Activated CD8-positive, alpha-beta T cell treated with anti-CD3 and anti-CD28 coated beads, Interleukin-2, amount 10 ng/mL, durations not matched to agents 7 days and 5 days (primary cell): Measurements from ENCODE around the gene DDHD1. TPM values are rescaled to one million over a fixed set of nuclear protein-coding genes. Genes with fewer than 3 reads are reported as not detected.
A peak's percentile ranks its signal among the peaks of the same experiment; 100 is the strongest.
"Not testable (repeated sequence)": the region's sequence is repeated elsewhere in the genome, so short reads cannot be mapped to it uniquely, and the experiment has no call there.

Experiments
- ATAC-seq: fragments of 150-1000 bp; cut with Tn5 transposase; one replicate; pipeline ENCODE4 v1.10.0; 2021; ENCODE audit warnings: moderate library complexity
- CTCF ChIA-PET: fragments of 350-600 bp; sonication (Branson Sonifier 250); formaldehyde crosslinking; loops from one replicate; lab custom pipeline; 2021; ENCODE audit warnings: antibody characterized with exemption; lab: Charles Lee
- POLR2A ChIA-PET: fragments of 350-600 bp; sonication (Branson Sonifier 250); formaldehyde crosslinking; loops from one replicate; lab custom pipeline; 2021; ENCODE audit warnings: antibody characterized with exemption; lab: Charles Lee
- DNase-seq: peaks from one replicate; pipeline ENCODE4 v3.0.0-alpha.2; 2020
- H3K27ac Mint-ChIP-seq: one replicate; pipeline ENCODE4 v1.8.0; 2021; ENCODE audit warnings: mild to moderate bottlenecking, mixed read lengths
- H3K27me3 Mint-ChIP-seq: one replicate; pipeline ENCODE4 v1.8.0; 2021; ENCODE audit warnings: low read depth, mixed read lengths
- H3K36me3 Mint-ChIP-seq: one replicate; pipeline ENCODE4 v1.8.0; 2021; ENCODE audit warnings: low read depth, mixed read lengths
- H3K4me1 Mint-ChIP-seq: one replicate; pipeline ENCODE4 v1.8.0; 2021; ENCODE audit warnings: low read depth, mixed read lengths
- H3K4me3 Mint-ChIP-seq: one replicate; pipeline ENCODE4 v1.8.0; 2021; ENCODE audit warnings: mild to moderate bottlenecking, mixed read lengths
- H3K9me3 Mint-ChIP-seq: one replicate; pipeline ENCODE4 v1.8.0; 2022; ENCODE audit warnings: mixed read lengths; ENCODE audit not compliant: insufficient read depth
- total RNA-seq, 2 experiments: library from RNA; stranded (reverse); gene quantifications; one replicate each; pipeline ENCODE4 v1.2.3, GENCODE V29; 2021

DDHD1 gene
- total RNA-seq, 2 experiments from 2014 or later: 51.8 to 56.8 TPM

DNA sequence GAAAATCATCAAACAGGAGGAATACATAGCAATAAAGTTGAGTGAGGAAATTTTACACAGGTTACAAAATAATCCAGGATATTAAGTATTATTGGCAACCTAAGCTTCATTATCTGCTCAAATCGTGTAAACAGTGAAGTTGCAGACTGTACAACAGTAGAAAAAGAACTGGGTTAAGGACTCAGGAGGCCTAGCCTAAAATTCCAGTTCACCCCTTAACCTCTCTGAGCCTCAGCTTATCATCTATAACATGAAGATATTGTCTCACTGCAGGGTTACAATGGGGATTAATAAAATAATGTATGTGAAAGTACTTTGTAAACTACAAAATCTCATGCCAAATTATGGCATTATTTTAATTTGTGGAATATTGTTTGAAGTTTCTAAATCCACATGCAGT, 26.0 kb downstream of the DDHD1 start:
- DNase-seq (no peak), ATAC-seq (peak; percentile 53)
- Mint-ChIP-seq H3K4me3 (peak overlapping the region; percentile 70), H3K4me1 (peaks cover 5% of the 10 kb centered on the region), H3K27ac (peak overlapping the region; percentile 85), H3K36me3 (peaks cover 21% of the 10 kb centered on the region), H3K27me3 (no peaks in the 10 kb centered on the region), H3K9me3 (no peaks in the 10 kb centered on the region)
- ChIA-PET POLR2A (interaction anchor here (1.1 to 1.8 kb wide), 3 partner anchors 14 to 25 kb away, joined by 3 to 11 read pairs (median 4); no protein-coding TSS in a partner anchor), CTCF (interaction anchor here (0.6 to 2.7 kb wide), 4 partner anchors 10 to 480 kb away, joined by 3 to 15 read pairs (median 4); no protein-coding TSS in a partner anchor)

DNA sequence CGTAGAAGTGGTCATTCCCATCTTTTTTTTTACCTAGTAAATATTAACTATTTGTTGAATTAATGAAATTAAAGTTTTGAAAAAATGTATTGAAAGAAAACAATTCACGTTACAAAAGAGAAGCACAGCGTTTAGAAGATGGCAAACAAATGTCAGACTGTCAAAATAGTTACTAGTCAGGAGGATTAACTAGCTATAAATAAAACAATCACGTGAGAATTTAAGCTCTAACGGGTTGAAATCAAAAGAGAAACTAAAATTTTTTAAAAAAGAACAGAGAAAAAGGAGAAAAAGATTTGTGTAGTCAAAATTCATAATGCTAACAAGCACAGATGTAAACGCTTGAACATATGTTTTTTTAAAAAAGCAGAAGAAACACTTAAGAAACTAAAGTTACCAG, 26.4 kb downstream of the DDHD1 start:
- POLR2A ChIA-PET: interaction anchor here (0.7 to 1.8 kb wide), 5 partner anchors 15 to 1769 kb away, joined by 3 to 11 read pairs (median 4); no protein-coding TSS in a partner anchor
- H3K36me3 Mint-ChIP-seq: peaks cover 25% of the 10 kb centered on the region
- peak; percentile 32 for ATAC-seq
- peaks cover 5% of the 10 kb centered on the region for H3K4me1 Mint-ChIP-seq
- H3K4me3 Mint-ChIP-seq: peak overlapping the region; percentile 70
- CTCF ChIA-PET: interaction anchor here (1.2 to 2.7 kb wide), 3 partner anchors 9 to 23 kb away, joined by 3 to 15 read pairs (median 6); no protein-coding TSS in a partner anchor
- no peak for DNase-seq
- no peaks in the 10 kb centered on the region for H3K9me3 Mint-ChIP-seq
- H3K27me3 Mint-ChIP-seq: no peaks in the 10 kb centered on the region
- peak overlapping the region; percentile 85 for H3K27ac Mint-ChIP-seq

DNA sequence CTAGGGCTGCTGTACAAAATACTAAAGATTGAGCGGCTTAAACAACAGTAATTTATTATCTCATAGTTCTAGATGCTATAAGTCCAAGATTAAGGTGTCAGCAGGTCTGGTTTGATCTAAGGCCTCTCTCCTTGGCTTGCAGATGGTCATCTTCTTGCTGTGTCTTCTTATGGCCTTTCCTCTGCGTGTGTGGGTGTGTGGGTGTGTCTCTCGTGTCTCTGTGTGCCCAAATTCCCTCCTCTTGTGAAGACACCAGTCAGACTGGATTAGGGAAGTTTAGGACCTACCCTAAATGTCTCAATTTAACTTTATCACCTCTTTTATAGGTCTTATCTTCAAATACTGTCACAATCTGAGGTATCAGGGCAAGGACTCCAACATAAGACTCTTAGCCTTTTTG, 28.3 kb downstream of the DDHD1 start:
- ATAC-seq: no peak
- POLR2A ChIA-PET: no interaction called here
- peaks cover 17% of the 10 kb centered on the region for H3K4me1 Mint-ChIP-seq
- CTCF ChIA-PET: interaction anchor here (1.0 to 1.2 kb wide), 2 partner anchors 16 to 21 kb away, joined by 3 to 4 read pairs; no protein-coding TSS in a partner anchor
- H3K4me3 Mint-ChIP-seq: no peak overlapping the region
- H3K9me3 Mint-ChIP-seq: peaks cover 6% of the 10 kb centered on the region
- H3K36me3 Mint-ChIP-seq: peaks cover 42% of the 10 kb centered on the region
- H3K27ac Mint-ChIP-seq: no peak overlapping the region
- no peak for DNase-seq
- no peaks in the 10 kb centered on the region for H3K27me3 Mint-ChIP-seq

DNA sequence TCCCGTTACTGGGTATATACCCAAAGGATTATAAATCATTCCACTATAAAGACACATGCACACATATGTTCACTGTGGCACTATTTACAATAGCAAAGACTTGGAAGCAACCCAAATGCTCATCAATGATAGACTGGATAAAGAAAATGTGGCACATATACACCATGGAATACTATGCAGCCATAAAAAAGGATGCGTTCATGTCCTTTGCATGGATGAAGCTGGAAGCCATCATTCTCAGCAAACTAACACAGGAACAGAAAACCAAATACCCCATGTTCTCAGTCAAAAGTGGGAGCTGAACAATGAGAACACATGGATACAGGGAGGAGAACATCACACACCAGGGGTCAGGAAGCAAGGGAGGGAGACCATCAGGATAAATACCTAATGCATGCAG, 31.7 kb downstream of the DDHD1 start:
- H3K27ac Mint-ChIP-seq, ATAC-seq, CTCF ChIA-PET, H3K27me3 Mint-ChIP-seq, H3K4me3 Mint-ChIP-seq, DNase-seq: not testable (repeated sequence)
- POLR2A ChIA-PET: interaction anchor here (0.6 kb wide), 1 partner anchor 13 kb away, joined by 3 read pairs; no protein-coding TSS in a partner anchor
- Mint-ChIP-seq H3K9me3 (peaks cover 13% of the 10 kb centered on the region), H3K4me1 (peaks cover 51% of the 10 kb centered on the region), H3K36me3 (peaks cover 64% of the 10 kb centered on the region)

DNA sequence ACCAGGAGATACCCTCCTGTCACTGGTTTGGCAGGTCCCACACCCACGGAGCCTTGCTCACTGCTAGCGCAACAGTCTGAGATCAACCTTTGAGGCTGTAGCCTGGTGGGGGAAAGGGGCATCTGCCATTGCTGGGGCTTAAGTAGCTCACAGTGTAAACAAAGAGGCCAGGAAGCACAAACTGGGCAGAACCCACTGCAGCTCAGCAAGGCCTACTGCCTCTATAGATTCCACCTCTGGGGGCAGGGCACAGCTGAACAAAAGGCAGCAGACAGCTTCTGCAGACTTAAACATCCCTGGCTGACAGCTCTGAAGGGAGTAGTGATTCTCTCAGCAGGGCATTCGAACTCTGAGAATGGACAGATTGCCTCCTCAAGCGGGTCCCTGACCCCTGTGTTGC, 35.6 kb downstream of the DDHD1 start:
- H3K27me3 Mint-ChIP-seq, ATAC-seq, H3K4me3 Mint-ChIP-seq, H3K27ac Mint-ChIP-seq, DNase-seq: not testable (repeated sequence)
- Mint-ChIP-seq H3K9me3 (peaks cover 23% of the 10 kb centered on the region), H3K4me1 (peaks cover 73% of the 10 kb centered on the region), H3K36me3 (peaks cover 78% of the 10 kb centered on the region)
- ChIA-PET POLR2A (interaction anchor here (0.6 to 1.4 kb wide), 3 partner anchors 9 to 35 kb away, joined by 3 to 7 read pairs (median 4); no protein-coding TSS in a partner anchor), CTCF (interaction anchor here (2.4 to 3.7 kb wide), 2 partner anchors 9 kb away, joined by 6 to 15 read pairs; no protein-coding TSS in a partner anchor)

DNA sequence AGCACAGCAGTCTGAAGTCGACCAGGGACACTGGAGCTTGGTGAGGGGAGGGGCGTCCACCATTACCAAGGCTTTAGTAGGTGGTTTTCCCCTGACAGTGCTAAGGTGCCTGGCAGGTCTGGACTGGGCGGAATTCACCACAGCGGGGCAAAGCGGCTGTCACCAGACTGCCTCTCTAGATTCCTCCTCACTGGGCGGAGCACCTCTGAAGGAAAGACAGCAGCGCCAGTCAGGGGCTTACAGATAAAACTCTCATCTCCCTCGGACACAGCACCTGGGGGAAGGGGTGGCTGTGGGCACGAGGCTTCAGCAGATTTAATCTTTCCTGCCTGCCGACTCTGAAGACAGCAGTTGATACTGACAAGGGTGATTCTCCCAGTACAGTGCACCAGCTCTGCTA, 39.1 kb downstream of the DDHD1 start:
- no peaks in the 10 kb centered on the region for H3K27me3 Mint-ChIP-seq
- no peak overlapping the region for H3K4me3 Mint-ChIP-seq
- peaks cover 46% of the 10 kb centered on the region for H3K36me3 Mint-ChIP-seq
- POLR2A ChIA-PET: interaction anchor here (0.7 kb wide), 1 partner anchor 29 kb away, joined by 3 read pairs; no protein-coding TSS in a partner anchor
- DNase-seq (no peak), ATAC-seq (no peak)
- CTCF ChIA-PET: no interaction called here
- peaks cover 53% of the 10 kb centered on the region for H3K4me1 Mint-ChIP-seq
- no peak overlapping the region for H3K27ac Mint-ChIP-seq
- H3K9me3 Mint-ChIP-seq: peaks cover 17% of the 10 kb centered on the region

DNA sequence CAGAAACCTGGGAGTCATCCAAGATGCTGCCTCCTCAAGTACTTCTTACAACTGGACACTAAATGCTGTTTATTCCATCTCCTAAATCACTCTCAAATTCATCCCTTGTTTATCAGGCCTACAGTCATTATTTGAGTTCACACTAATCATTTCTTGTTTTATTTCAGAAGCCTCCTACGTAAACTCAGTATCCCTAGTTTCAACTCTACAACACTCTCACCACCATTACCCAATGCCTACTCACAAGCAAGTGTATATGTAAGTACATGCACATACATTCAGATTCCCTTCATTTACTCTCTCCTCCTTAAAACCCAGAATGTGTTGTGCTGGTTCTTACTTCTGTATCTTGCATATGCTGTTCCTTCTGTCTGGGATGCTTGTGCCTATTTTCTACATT, 43.0 kb downstream of the DDHD1 start:
- POLR2A ChIA-PET: interaction anchor here (0.7 to 5.0 kb wide), 7 partner anchors 17 to 1100 kb away, joined by 3 to 121 read pairs (median 4); partner anchors contain the start of gene DDHD1
- Mint-ChIP-seq H3K36me3 (peaks cover 25% of the 10 kb centered on the region), H3K27ac (no peak overlapping the region), H3K9me3 (no peaks in the 10 kb centered on the region), H3K4me3 (no peak overlapping the region), H3K27me3 (no peaks in the 10 kb centered on the region), H3K4me1 (peaks cover 41% of the 10 kb centered on the region)
- CTCF ChIA-PET: interaction anchor here (0.8 to 6.7 kb wide), 8 partner anchors 8 to 186 kb away, joined by 3 to 82 read pairs (median 8); partner anchors contain the start of gene DDHD1
- ATAC-seq: no peak
- no peak for DNase-seq

DNA sequence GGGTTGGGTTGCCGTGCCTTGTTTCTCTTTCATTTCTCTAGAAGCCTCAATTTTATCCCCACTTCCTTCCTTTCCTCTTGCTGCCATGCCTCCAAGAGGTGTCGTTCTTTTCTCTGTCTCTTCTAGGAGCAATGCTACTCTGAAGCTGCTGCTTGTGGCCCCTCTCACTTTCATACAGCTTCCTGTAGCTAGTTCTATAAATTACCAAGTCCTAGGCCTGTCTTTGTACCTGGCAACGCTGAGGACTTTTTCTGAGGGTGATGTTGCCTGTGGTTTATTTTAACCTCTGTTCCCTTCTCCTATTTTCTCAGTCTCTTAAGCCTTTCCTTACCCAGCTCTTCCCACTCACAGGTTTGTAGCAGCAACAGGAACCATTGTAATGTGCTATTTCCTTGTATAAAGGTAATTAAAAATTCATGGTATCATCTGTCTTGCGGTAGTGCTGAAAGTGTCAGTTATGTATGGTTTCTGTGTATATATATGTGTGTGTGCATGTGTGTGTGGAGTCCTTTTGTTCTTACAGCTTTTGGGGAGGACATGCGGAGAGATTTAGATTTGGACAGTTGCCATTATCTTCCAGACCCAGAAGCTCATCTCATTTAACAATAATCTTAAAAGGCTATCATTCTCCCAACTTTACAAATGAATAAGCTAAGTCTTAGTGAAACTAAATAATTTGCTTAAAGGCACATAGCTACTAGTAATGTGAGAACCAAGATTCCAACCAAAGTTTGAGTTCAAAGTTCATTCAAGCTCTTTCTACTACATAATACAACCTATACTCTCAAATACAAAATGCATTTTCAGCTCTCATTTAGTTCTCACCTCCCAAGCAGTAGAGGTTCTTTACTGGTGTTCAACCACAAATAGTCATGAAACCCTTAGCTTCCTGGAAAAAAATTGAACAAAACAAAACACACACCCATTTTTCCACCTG, 43.8 kb downstream of the DDHD1 start:
- ChIA-PET CTCF (interaction anchor here (0.7 to 6.7 kb wide), 11 partner anchors 9 to 186 kb away, joined by 3 to 82 read pairs (median 5); partner anchors contain the start of gene DDHD1), POLR2A (interaction anchor here (0.5 to 5.0 kb wide), 12 partner anchors 9 to 1099 kb away, joined by 3 to 121 read pairs (median 3); partner anchors contain the start of gene DDHD1)
- Mint-ChIP-seq H3K36me3 (peaks cover 19% of the 10 kb centered on the region), H3K27me3 (no peaks in the 10 kb centered on the region), H3K27ac (no peak overlapping the region), H3K4me1 (peaks cover 36% of the 10 kb centered on the region), H3K4me3 (no peak overlapping the region), H3K9me3 (no peaks in the 10 kb centered on the region)
- peak; percentile 89 for ATAC-seq
- DNase-seq: peak; percentile 86

DNA sequence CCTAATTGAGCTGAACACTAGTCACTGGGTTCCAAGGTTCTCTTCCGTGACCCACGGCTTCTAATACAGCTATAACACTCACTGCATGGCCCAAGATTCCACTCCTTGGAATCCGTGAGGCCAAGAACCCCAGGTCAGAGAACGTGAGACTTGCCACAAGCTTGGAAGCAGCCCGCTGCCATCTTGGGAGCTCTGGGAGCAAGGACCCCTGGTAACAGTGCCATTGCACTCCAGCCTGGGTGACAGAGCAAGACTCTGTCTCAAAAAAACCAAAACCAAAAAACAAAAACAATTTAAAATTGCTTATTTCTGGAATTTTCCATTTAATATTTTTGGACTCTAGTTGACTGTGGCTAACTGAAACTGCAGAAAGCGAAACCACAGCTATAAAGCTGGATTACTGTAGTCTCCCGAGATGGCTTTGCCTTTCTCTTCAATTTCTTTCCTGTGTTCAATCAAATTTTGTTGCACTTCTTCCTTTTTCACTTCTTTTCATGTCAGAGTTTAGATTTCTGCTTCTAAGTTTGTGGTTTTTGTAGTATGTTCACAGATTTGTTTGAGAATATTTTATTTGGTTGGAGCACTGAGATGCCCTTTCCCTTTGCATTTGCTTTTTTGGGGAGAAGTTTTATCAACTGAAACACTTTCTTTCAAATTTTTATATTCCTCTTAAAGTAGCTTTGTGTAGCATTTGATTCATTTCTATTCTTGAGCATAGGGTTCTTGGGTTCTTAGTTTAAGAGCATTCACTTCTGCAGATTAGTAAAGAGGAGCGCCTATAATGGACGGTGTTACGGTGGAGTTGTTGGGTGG, 44.6 kb downstream of the DDHD1 start:
- CTCF ChIA-PET: interaction anchor here (0.6 to 6.7 kb wide), 8 partner anchors 10 to 494 kb away, joined by 3 to 82 read pairs (median 8); partner anchors contain the start of gene DDHD1
- no peaks in the 10 kb centered on the region for H3K9me3 Mint-ChIP-seq
- ATAC-seq (peak; percentile 25), DNase-seq (no peak)
- H3K4me1 Mint-ChIP-seq: peaks cover 32% of the 10 kb centered on the region
- H3K4me3 Mint-ChIP-seq: no peak overlapping the region
- POLR2A ChIA-PET: interaction anchor here (0.5 to 5.0 kb wide), 10 partner anchors 10 to 109 kb away, joined by 3 to 121 read pairs (median 3); partner anchors contain the start of gene DDHD1
- peaks cover 21% of the 10 kb centered on the region for H3K36me3 Mint-ChIP-seq
- no peaks in the 10 kb centered on the region for H3K27me3 Mint-ChIP-seq
- H3K27ac Mint-ChIP-seq: no peak overlapping the region

DNA sequence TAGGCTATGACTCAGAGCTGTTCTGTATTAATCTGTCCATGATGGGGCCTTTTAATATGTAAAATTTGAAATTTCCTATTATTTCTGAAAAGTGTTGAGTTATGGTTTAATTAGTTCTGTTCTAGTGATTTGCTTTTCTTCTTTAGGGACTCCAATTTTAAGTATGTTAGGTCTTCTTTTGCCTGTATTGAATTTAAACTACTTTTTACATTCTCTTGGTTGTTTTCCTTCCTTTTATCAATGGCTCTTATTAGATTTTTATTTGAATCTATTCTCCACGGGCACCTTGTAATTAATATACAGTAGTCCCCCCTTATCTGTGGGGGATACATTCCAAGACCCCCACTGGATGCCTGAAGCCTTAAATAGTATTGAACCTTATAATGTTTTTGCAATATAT, 46.4 kb downstream of the DDHD1 start:
- no peaks in the 10 kb centered on the region for H3K27me3 Mint-ChIP-seq
- DNase-seq (no peak), ATAC-seq (no peak)
- POLR2A ChIA-PET: interaction anchor here (5.0 kb wide), 1 partner anchor 46 kb away, joined by 121 read pairs; the partner anchor contains the start of gene DDHD1
- peaks cover 30% of the 10 kb centered on the region for H3K36me3 Mint-ChIP-seq
- CTCF ChIA-PET: interaction anchor here (1.2 to 6.7 kb wide), 3 partner anchors 10 to 111 kb away, joined by 3 to 82 read pairs (median 3); partner anchors contain the start of gene DDHD1
- H3K4me3 Mint-ChIP-seq: no peak overlapping the region
- H3K27ac Mint-ChIP-seq: no peak overlapping the region
- no peaks in the 10 kb centered on the region for H3K9me3 Mint-ChIP-seq
- peaks cover 32% of the 10 kb centered on the region for H3K4me1 Mint-ChIP-seq
